ENCODE data around the gene SYNJ2. TPM values are rescaled to one million over a fixed set of nuclear protein-coding genes. Genes with fewer than 3 reads are reported as not detected.
A peak's percentile ranks its signal among the peaks of the same experiment; 100 is the strongest.

SYNJ2 gene
- polyA plus RNA-seq, 2 donors: 5.7 to 8.1 TPM

- WGBS, 2 donors: 61 to 64% methylated on average over 14 of the region's 14 CpGs
- H3K4me1 ChIP-seq (ENCODE audit: control insufficient read depth in 2 of 2, insufficient read depth in 2 of 2, low read length in 1 of 2): peaks cover 0 to 17% of the 10 kb centered on the region in 2 donors
- H3K36me3 ChIP-seq (ENCODE audit: control insufficient read depth in 2 of 2, insufficient read depth in 2 of 2, low read length in 1 of 2): peaks cover 0 to 27% of the 10 kb centered on the region in 2 donors
- no peak overlapping the region for H3K4me3 ChIP-seq (ENCODE audit: low read depth in 1 of 2, low read length in 2 of 2)
- H3K9me3 ChIP-seq (ENCODE audit: control insufficient read depth in 2 of 2, insufficient read depth in 1 of 2, low read depth in 1 of 2, low read length in 1 of 2): no peaks in the 10 kb centered on the region
- H3K27ac ChIP-seq (ENCODE audit: low read depth in 2 of 2, low read length in 1 of 2): peak overlapping the region; percentile 85 to 87
- H3K27me3 ChIP-seq (ENCODE audit: control insufficient read depth in 1 of 2, insufficient read depth in 2 of 2, low read length in 2 of 2): no peaks in the 10 kb centered on the region
Measured at GRCh38 chr6:158068893-158069799, 87.5 kb downstream of the SYNJ2 start.

- Histone ChIP-seq H3K27ac (ENCODE audit: low read depth in 2 of 2, low read length in 1 of 2) (no peak overlapping the region), H3K36me3 (ENCODE audit: control insufficient read depth in 2 of 2, insufficient read depth in 2 of 2, low read length in 1 of 2) (peaks cover 0 to 26% of the 10 kb centered on the region in 2 donors), H3K9me3 (ENCODE audit: control insufficient read depth in 2 of 2, insufficient read depth in 1 of 2, low read depth in 1 of 2, low read length in 1 of 2) (no peaks in the 10 kb centered on the region), H3K4me3 (ENCODE audit: low read depth in 1 of 2, low read length in 2 of 2) (no peak overlapping the region), H3K4me1 (ENCODE audit: control insufficient read depth in 2 of 2, insufficient read depth in 2 of 2, low read length in 1 of 2) (peaks cover 0 to 17% of the 10 kb centered on the region in 2 donors), H3K27me3 (ENCODE audit: control insufficient read depth in 1 of 2, insufficient read depth in 2 of 2, low read length in 2 of 2) (no peaks in the 10 kb centered on the region)
- WGBS, 2 donors: 76 to 80% methylated on average over 6 of the region's 6 CpGs
Measured at GRCh38 chr6:158069800-158070195, 88.1 kb downstream of the SYNJ2 start.

DNA sequence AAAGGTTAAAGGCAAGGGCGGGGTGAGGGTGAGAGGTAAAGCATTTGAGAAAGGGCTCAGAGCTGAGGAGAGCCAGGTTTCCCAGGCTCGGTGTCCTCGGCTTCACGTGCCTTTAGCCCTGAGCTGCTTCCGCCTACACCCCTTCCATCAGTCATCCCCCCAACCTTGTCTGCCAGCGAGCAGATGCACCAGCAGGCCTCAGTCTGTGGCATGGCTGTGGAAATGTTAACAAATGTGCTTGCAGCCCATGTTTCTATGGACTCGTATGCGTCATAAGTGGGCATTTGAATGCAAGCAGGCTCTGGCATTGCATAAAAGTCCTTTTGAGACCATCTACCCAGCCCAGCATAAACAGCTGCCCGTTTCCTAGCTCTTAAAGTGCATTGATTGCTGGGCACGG is 88.8 kb downstream of the SYNJ2 start:
- Histone ChIP-seq H3K36me3 (ENCODE audit: control insufficient read depth in 2 of 2, insufficient read depth in 2 of 2, low read length in 1 of 2) (peaks cover 0 to 21% of the 10 kb centered on the region in 2 donors), H3K4me1 (ENCODE audit: control insufficient read depth in 2 of 2, insufficient read depth in 2 of 2, low read length in 1 of 2) (peaks cover 0 to 17% of the 10 kb centered on the region in 2 donors), H3K4me3 (ENCODE audit: low read depth in 1 of 2, low read length in 2 of 2) (no peak overlapping the region), H3K27me3 (ENCODE audit: control insufficient read depth in 1 of 2, insufficient read depth in 2 of 2, low read length in 2 of 2) (no peaks in the 10 kb centered on the region), H3K27ac (ENCODE audit: low read depth in 2 of 2, low read length in 1 of 2) (no peak overlapping the region), H3K9me3 (ENCODE audit: control insufficient read depth in 2 of 2, insufficient read depth in 1 of 2, low read depth in 1 of 2, low read length in 1 of 2) (no peaks in the 10 kb centered on the region)
- WGBS, 2 donors: 93 to 96% methylated on average over 10 of the region's 10 CpGs

- no peaks in the 10 kb centered on the region for H3K27me3 ChIP-seq (ENCODE audit: control insufficient read depth in 1 of 2, insufficient read depth in 2 of 2, low read length in 2 of 2)
- peaks cover 0 to 20% of the 10 kb centered on the region in 2 donors for H3K36me3 ChIP-seq (ENCODE audit: control insufficient read depth in 2 of 2, insufficient read depth in 2 of 2, low read length in 1 of 2)
- H3K4me1 ChIP-seq (ENCODE audit: control insufficient read depth in 2 of 2, insufficient read depth in 2 of 2, low read length in 1 of 2): peaks cover 0 to 17% of the 10 kb centered on the region in 2 donors
- 89% methylated on average over 34 of the region's 34 CpGs for WGBS, 2 donors
- H3K27ac ChIP-seq (ENCODE audit: low read depth in 2 of 2, low read length in 1 of 2): no peak overlapping the region
- no peaks in the 10 kb centered on the region for H3K9me3 ChIP-seq (ENCODE audit: control insufficient read depth in 2 of 2, insufficient read depth in 1 of 2, low read depth in 1 of 2, low read length in 1 of 2)
- no peak overlapping the region for H3K4me3 ChIP-seq (ENCODE audit: low read depth in 1 of 2, low read length in 2 of 2)
Measured at GRCh38 chr6:158071121-158072082, 89.7 kb downstream of the SYNJ2 start.

- 20 to 21% methylated on average over 16 of the region's 16 CpGs for WGBS, 2 donors
- H3K4me3 ChIP-seq (ENCODE audit: low read depth in 1 of 2, low read length in 2 of 2): no peak overlapping the region
- peaks cover 0 to 17% of the 10 kb centered on the region in 2 donors for H3K4me1 ChIP-seq (ENCODE audit: control insufficient read depth in 2 of 2, insufficient read depth in 2 of 2, low read length in 1 of 2)
- no peaks in the 10 kb centered on the region for H3K27me3 ChIP-seq (ENCODE audit: control insufficient read depth in 1 of 2, insufficient read depth in 2 of 2, low read length in 2 of 2)
- no peaks in the 10 kb centered on the region for H3K9me3 ChIP-seq (ENCODE audit: control insufficient read depth in 2 of 2, insufficient read depth in 1 of 2, low read depth in 1 of 2, low read length in 1 of 2)
- H3K27ac ChIP-seq (ENCODE audit: low read depth in 2 of 2, low read length in 1 of 2): no peak overlapping the region
- peaks cover 1 to 17% of the 10 kb centered on the region in 2 donors for H3K36me3 ChIP-seq (ENCODE audit: control insufficient read depth in 2 of 2, insufficient read depth in 2 of 2, low read length in 1 of 2)
Measured at GRCh38 chr6:158072083-158072721, 90.5 kb downstream of the SYNJ2 start.

- Histone ChIP-seq H3K27ac (ENCODE audit: low read depth in 2 of 2, low read length in 1 of 2) (no peak overlapping the region), H3K27me3 (ENCODE audit: control insufficient read depth in 1 of 2, insufficient read depth in 2 of 2, low read length in 2 of 2) (no peaks in the 10 kb centered on the region), H3K36me3 (ENCODE audit: control insufficient read depth in 2 of 2, insufficient read depth in 2 of 2, low read length in 1 of 2) (peaks cover 8 to 23% of the 10 kb centered on the region in 2 donors), H3K9me3 (ENCODE audit: control insufficient read depth in 2 of 2, insufficient read depth in 1 of 2, low read depth in 1 of 2, low read length in 1 of 2) (no peaks in the 10 kb centered on the region), H3K4me1 (ENCODE audit: control insufficient read depth in 2 of 2, insufficient read depth in 2 of 2, low read length in 1 of 2) (peaks cover 0 to 7% of the 10 kb centered on the region in 2 donors), H3K4me3 (ENCODE audit: low read depth in 1 of 2, low read length in 2 of 2) (no peak overlapping the region)
- WGBS, 2 donors: 72 to 74% methylated on average over 3 of the region's 3 CpGs
Measured at GRCh38 chr6:158073776-158074175, 92.1 kb downstream of the SYNJ2 start.

GRCh38 chr6:158076548-158076947 is 94.9 kb downstream of the SYNJ2 start:
- H3K9me3 ChIP-seq (ENCODE audit: control insufficient read depth in 2 of 2, insufficient read depth in 1 of 2, low read depth in 1 of 2, low read length in 1 of 2): no peaks in the 10 kb centered on the region
- H3K4me3 ChIP-seq (ENCODE audit: low read depth in 1 of 2, low read length in 2 of 2): no peak overlapping the region
- H3K4me1 ChIP-seq (ENCODE audit: control insufficient read depth in 2 of 2, insufficient read depth in 2 of 2, low read length in 1 of 2): no peaks in the 10 kb centered on the region
- H3K27ac ChIP-seq (ENCODE audit: low read depth in 2 of 2, low read length in 1 of 2): no peak overlapping the region
- H3K27me3 ChIP-seq (ENCODE audit: control insufficient read depth in 1 of 2, insufficient read depth in 2 of 2, low read length in 2 of 2): no peaks in the 10 kb centered on the region
- WGBS, 2 donors: 95% methylated on average over 18 of the region's 18 CpGs
- peaks cover 8 to 21% of the 10 kb centered on the region in 2 donors for H3K36me3 ChIP-seq (ENCODE audit: control insufficient read depth in 2 of 2, insufficient read depth in 2 of 2, low read length in 1 of 2)

GRCh38 chr6:158077676-158078075 is 96.0 kb downstream of the SYNJ2 start:
- no peaks in the 10 kb centered on the region for H3K27me3 ChIP-seq (ENCODE audit: control insufficient read depth in 1 of 2, insufficient read depth in 2 of 2, low read length in 2 of 2)
- peaks cover 8 to 22% of the 10 kb centered on the region in 2 donors for H3K36me3 ChIP-seq (ENCODE audit: control insufficient read depth in 2 of 2, insufficient read depth in 2 of 2, low read length in 1 of 2)
- no peaks in the 10 kb centered on the region for H3K9me3 ChIP-seq (ENCODE audit: control insufficient read depth in 2 of 2, insufficient read depth in 1 of 2, low read depth in 1 of 2, low read length in 1 of 2)
- H3K4me1 ChIP-seq (ENCODE audit: control insufficient read depth in 2 of 2, insufficient read depth in 2 of 2, low read length in 1 of 2): no peaks in the 10 kb centered on the region
- 94 to 95% methylated on average over 10 of the region's 10 CpGs for WGBS, 2 donors
- H3K4me3 ChIP-seq (ENCODE audit: low read depth in 1 of 2, low read length in 2 of 2): no peak overlapping the region
- no peak overlapping the region for H3K27ac ChIP-seq (ENCODE audit: low read depth in 2 of 2, low read length in 1 of 2)

DNA sequence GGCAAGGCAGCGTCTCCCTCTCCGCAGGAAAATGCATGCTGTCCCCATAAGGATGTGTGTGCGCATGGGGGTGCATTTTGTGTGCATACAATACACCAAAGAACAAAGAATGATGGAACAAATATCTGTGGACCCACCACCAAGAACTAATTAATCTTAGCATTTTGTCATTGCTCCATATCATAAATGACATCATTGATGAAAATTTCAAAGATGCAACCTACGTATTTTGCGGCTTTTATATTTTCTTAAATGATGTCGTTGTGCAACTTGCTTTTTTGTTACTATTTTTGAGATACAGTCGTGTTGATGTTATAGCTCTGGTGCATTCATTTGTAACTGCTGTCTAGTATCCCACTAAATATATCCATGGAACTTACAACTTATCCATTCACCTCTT is 96.7 kb downstream of the SYNJ2 start:
- H3K27me3 ChIP-seq (ENCODE audit: control insufficient read depth in 1 of 2, insufficient read depth in 2 of 2, low read length in 2 of 2): no peaks in the 10 kb centered on the region
- WGBS, 2 donors: 90 to 91% methylated on average over 7 of the region's 7 CpGs
- no peak overlapping the region for H3K4me3 ChIP-seq (ENCODE audit: low read depth in 1 of 2, low read length in 2 of 2)
- H3K27ac ChIP-seq (ENCODE audit: low read depth in 2 of 2, low read length in 1 of 2): no peak overlapping the region
- H3K9me3 ChIP-seq (ENCODE audit: control insufficient read depth in 2 of 2, insufficient read depth in 1 of 2, low read depth in 1 of 2, low read length in 1 of 2): no peaks in the 10 kb centered on the region
- no peaks in the 10 kb centered on the region for H3K4me1 ChIP-seq (ENCODE audit: control insufficient read depth in 2 of 2, insufficient read depth in 2 of 2, low read length in 1 of 2)
- peaks cover 8 to 24% of the 10 kb centered on the region in 2 donors for H3K36me3 ChIP-seq (ENCODE audit: control insufficient read depth in 2 of 2, insufficient read depth in 2 of 2, low read length in 1 of 2)
